HepG2 (cell line): Measurements from ENCODE around the gene EPC1. TPM values are rescaled to one million over a fixed set of nuclear protein-coding genes. Genes with fewer than 3 reads are reported as not detected.

ENCODE experiments used
- ATAC-seq: fragments of 200-7000 bp; cut with Tn5 transposase; 3 replicates; pipeline ENCODE4 v1.9.1; 2020; ENCODE audit warnings: mild to moderate bottlenecking, moderate library complexity
- BruUV-seq: library from RNA; stranded (reverse); fragments of 400-500 nt; replicated peaks from 2 replicates; lab custom pipeline; 2021; lab: Mats Ljungman, UMichigan
- CTCF ChIA-PET: fragments of 300-600 bp; formaldehyde crosslinking; extraction: SDS; loops from one replicate; lab custom pipeline; 2021; ENCODE audit warnings: low total read pairs, inconsistent platforms, low intra/inter-chr PET ratio; lab: Yijun Ruan, JAX
- POLR2A ChIA-PET: fragments of 350-600 bp; sonication (Branson Sonifier 250); formaldehyde crosslinking; loops from one replicate; lab custom pipeline; 2020; ENCODE audit warnings: antibody characterized with exemption, inconsistent platforms; lab: Yijun Ruan, JAX
- DNase-seq: peaks from one replicate; pipeline ENCODE4 v3.0.0-alpha.2; 2015; ENCODE audit warnings: low spot score
- FAIRE-seq: peaks from 3 replicates; lab custom pipeline; 2011; peaks lifted over from hg19 to GRCh38; lab: Jason Lieb, UNC
- H2AFZ ChIP-seq: one replicate; pipeline ENCODE4 v1.6.1; 2011; ENCODE audit warnings: low read length, inconsistent platforms
- H3K27ac ChIP-seq: fragments of 300-600 bp; 3 replicates; pipeline ENCODE4 v1.8.0; 2011; ENCODE audit warnings: mixed run types, mild to moderate bottlenecking, mixed read lengths, low read length, inconsistent platforms; ENCODE audit not compliant: insufficient read depth; ENCODE audit errors: extremely low read length
- H3K27me3 ChIP-seq, 2 experiments: fragments of 200-600 bp in 1 of 2; 2 replicates in 1 of 2; 3 replicates in 1 of 2; pipeline versions ENCODE4 v1.6.0 to v1.8.0; 2011; ENCODE audit warnings: low read length in 2 of 2, mild to moderate bottlenecking in 2 of 2, moderate library complexity in 2 of 2, inconsistent platforms in 1 of 2; ENCODE audit not compliant: insufficient read depth in 2 of 2, control insufficient read depth in 1 of 2
- H3K36me3 ChIP-seq, 2 experiments: fragments of 200-600 bp in 1 of 2; replicated peaks in 1 of 2; 2 replicates in 1 of 2; 3 replicates in 1 of 2; pipeline versions ENCODE4 v1.5.1 to v1.8.0; 2011; ENCODE audit warnings: low read length in 2 of 2, inconsistent platforms in 1 of 2; ENCODE audit not compliant: insufficient read depth in 2 of 2, control insufficient read depth in 1 of 2
- H3K4me1 ChIP-seq: 2 replicates; pipeline ENCODE4 v1.5.1; 2012; ENCODE audit warnings: low read length, inconsistent platforms; ENCODE audit not compliant: insufficient read depth
- H3K4me2 ChIP-seq: 2 replicates; pipeline ENCODE4 v1.6.0; 2011; ENCODE audit warnings: low read depth, low read length, inconsistent platforms
- H3K4me3 ChIP-seq, 3 experiments: fragments of 200-600 bp in 1 of 3; sonication (generic), shearing (Covaris generic) in 1 of 3; replicated peaks in 1 of 3; 2 replicates each; pipeline ENCODE4 v1.5.1; 2011 to 2016; ENCODE audit warnings: low read length in 3 of 3, inconsistent platforms in 2 of 3, low read depth in 2 of 3, mild to moderate bottlenecking in 2 of 3, control low read depth in 1 of 3, mixed read lengths in 1 of 3; ENCODE audit not compliant: insufficient read depth in 1 of 3
- H3K79me2 ChIP-seq: one replicate; pipeline ENCODE4 v1.6.1; 2011; ENCODE audit warnings: low read length, inconsistent platforms; ENCODE audit not compliant: insufficient read depth
- H3K9ac ChIP-seq: 2 replicates; pipeline ENCODE4 v1.6.0; 2011; ENCODE audit warnings: mild to moderate bottlenecking, low read depth, low read length, inconsistent platforms; ENCODE audit not compliant: insufficient read depth
- H3K9me3 ChIP-seq: 2 replicates; pipeline ENCODE4 v1.5.1; 2012; ENCODE audit warnings: mild to moderate bottlenecking, low read length
- H4K20me1 ChIP-seq: 2 replicates; pipeline ENCODE4 v1.6.0; 2011; ENCODE audit warnings: inconsistent platforms, mild to moderate bottlenecking, low read length, moderate library complexity; ENCODE audit not compliant: insufficient read depth
- FIP1L1 ChIP-seq: fragments of 200-400 bp; formaldehyde crosslinking; IDR thresholded peaks from 2 replicates; pipeline ENCODE4 v1.6.1; 2018; ENCODE audit warnings: low read depth, mild to moderate bottlenecking, low read length, moderate library complexity, borderline replicate concordance; ENCODE audit not compliant: insufficient read depth
- HMG20A ChIP-seq: IDR thresholded peaks from 2 replicates; pipeline ENCODE4 v1.6.1; 2016; ENCODE audit warnings: borderline replicate concordance
- KLF6 ChIP-seq: IDR thresholded peaks from 2 replicates; pipeline ENCODE4 v1.8.0; 2016; ENCODE audit warnings: missing biosample characterization, missing genetic modification reagents
- MAFK ChIP-seq, 2 experiments: IDR thresholded peaks in 1 of 2; conservative IDR thresholded peaks in 1 of 2; 2 replicates each; pipeline ENCODE4 v1.6.1; 2011; ENCODE audit warnings: improper control_type of control experiment in 2 of 2, low read length in 2 of 2
- SUZ12 ChIP-seq: fragments of 150-350 bp; IDR thresholded peaks from 2 replicates; pipeline ENCODE4 v1.6.1; 2014; ENCODE audit warnings: low read depth, low read length
- TARDBP ChIP-seq: sonication (generic); formaldehyde crosslinking; IDR thresholded peaks from 2 replicates; pipeline ENCODE4 v1.8.0; 2022; ENCODE audit warnings: mild to moderate bottlenecking, missing genetic modification reagents
- ZNF672 ChIP-seq: sonication (generic); formaldehyde crosslinking; IDR thresholded peaks from 2 replicates; pipeline ENCODE4 v1.8.1; 2022; ENCODE audit warnings: missing genetic modification reagents
- WGBS: methylation state at CpG from one replicate; pipeline ENCODE4 v1.1.6; 2017; ENCODE audit warnings: low lambda C conversion rate; 5-methylcytosine and 5-hydroxymethylcytosine counted together
- in situ Hi-C: cut with HindIII; loops from 2 replicates; pipeline ENCODE4 v1.10.0; 2017; ENCODE audit warnings: low pct_unique_long_range_greater_than_20kb; ENCODE audit not compliant: extremely low pct_ligation_motif_present
- intact Hi-C: fragments of 100-400 bp; cut with micrococcal nuclease; formaldehyde crosslinking; loops from one replicate; pipeline ENCODE4 v1.10.0; 2022; ENCODE audit not compliant: unreplicated experiment
- polyA plus RNA-seq, 8 experiments: library from polyadenylated mRNA; depleted of rRNA in 3 of 8; stranded (reverse) in 7 of 8; unstranded in 1 of 8; fragments of >200 nt; fragmentation: Illumina TruSeq in 4 of 8; extraction: Trizol in 4 of 8; gene quantifications; 2 replicates each; pipeline versions ENCODE4 v1.2.1 to v1.2.3, GENCODE V29; 2011 to 2016; ENCODE audit warnings: low read depth in 4 of 8, missing spikeins in 1 of 8, mixed read lengths in 1 of 8; ENCODE audit not compliant: insufficient read depth in 1 of 8
- total RNA-seq, 5 experiments: library from RNA; depleted of rRNA; stranded (reverse); fragments of >200 nt; fragmentation: Illumina TruSeq; extraction: Trizol; gene quantifications; 2 replicates each; pipeline ENCODE4 v1.2.3, GENCODE V29; 2016; ENCODE audit warnings: low read depth in 1 of 5
- TF ChIP-seq, protein P1 (sequence below): sonication (generic); formaldehyde crosslinking; IDR thresholded peaks from 2 replicates; pipeline ENCODE4 v1.5.0; 2020; ENCODE audit warnings: missing genetic modification reagents
- TF ChIP-seq, protein P2 (sequence below): sonication (generic); formaldehyde crosslinking; IDR thresholded peaks from 2 replicates; pipeline ENCODE4 v1.4.0; 2020; ENCODE audit warnings: mild to moderate bottlenecking, missing genetic modification reagents

The EPC1 gene
- total and polyA plus RNA-seq, 2 of the 13 experiments (the other 11 are each of a cell fraction or from before 2014, with no cell fraction given): 28.7 to 44.2 TPM

DNA sequence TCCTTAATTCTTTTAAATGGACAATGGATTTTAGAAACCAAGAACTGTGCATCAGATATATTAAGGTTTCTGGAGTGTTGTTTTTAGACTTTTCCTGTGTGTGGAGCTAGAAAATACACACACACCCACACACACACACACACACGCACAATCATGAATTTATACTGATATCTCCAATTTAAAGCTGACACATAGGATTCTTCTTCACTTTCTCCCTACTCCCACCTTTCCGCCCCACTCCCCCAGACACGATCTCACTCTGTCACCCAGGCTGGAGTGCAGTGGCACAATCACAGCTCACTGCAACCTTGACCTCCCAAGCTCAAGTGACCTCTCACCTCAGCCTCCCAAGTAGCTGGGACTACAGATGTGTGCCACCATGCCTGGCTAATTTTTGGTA is 100.3 kb downstream of the EPC1 start:
- Histone ChIP-seq H3K4me3 (no peak overlapping the region), H3K36me3 (no peaks in the 10 kb centered on the region), H3K4me2 (no peak overlapping the region), H3K27ac (no peak overlapping the region), H2AFZ (no peak overlapping the region), H3K4me1 (no peaks in the 10 kb centered on the region), H3K9ac (no peak overlapping the region), H3K9me3 (no peaks in the 10 kb centered on the region), H3K79me2 (no peaks in the 10 kb centered on the region), H4K20me1 (no peaks in the 10 kb centered on the region), H3K27me3 (0 out of 5 replicates have a peak, but pooled peaks cover 0 to 4% of the 10 kb centered on the region in 2 experiments)
- FAIRE-seq (no peak), DNase-seq (no peak), ATAC-seq (no peak)
- intact Hi-C loops (no loop called here), in situ Hi-C loops (no loop called here)
- CTCF ChIA-PET: no interaction called here
- BruUV-seq: no TSS peak
- WGBS: 67% methylated on average over 3 of the region's 3 CpGs
- 0 out of 4 replicates have a peak, but pooled peaks of 1 of the 2 experiments have one; percentile 13 for TF ChIP-seq MAFK (conservative IDR thresholded peaks at IDR 0.05 in 1 of 2, IDR thresholded peaks at IDR 0.05 in 1 of 2; ENCODE audit: low read length in 2 of 2)
- no peak for TF ChIP-seq TARDBP (CRISPR knock-in tag)
- POLR2A ChIA-PET: no interaction called here

DNA sequence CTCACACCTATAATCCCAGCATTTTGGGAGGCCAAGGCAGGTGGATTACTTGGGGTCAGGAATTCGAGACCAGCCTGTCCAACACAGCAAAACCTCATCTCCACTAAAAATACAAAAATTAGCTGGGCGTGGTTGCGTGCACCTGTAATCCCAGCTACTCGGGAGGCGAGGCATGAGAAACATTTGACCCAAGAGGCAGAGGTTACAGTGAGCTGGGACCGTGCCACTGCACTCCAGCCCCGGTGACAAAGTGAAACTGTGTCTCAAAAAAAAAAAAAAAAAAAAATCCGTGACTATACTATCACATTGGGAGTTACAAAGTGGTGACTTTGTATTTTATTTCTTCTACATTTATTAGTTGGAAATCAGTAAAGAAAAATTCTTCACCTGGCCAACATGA is 101.2 kb downstream of the EPC1 start:
- Histone ChIP-seq H2AFZ (no peak overlapping the region), H3K9ac (no peak overlapping the region), H3K27me3 (0 out of 5 replicates have a peak, but pooled peaks cover 0 to 4% of the 10 kb centered on the region in 2 experiments), H3K79me2 (no peaks in the 10 kb centered on the region), H3K4me2 (peak overlapping the region; percentile 45; the same call in 1 of the 2 replicates), H3K4me3 (no peak overlapping the region), H3K4me1 (no peaks in the 10 kb centered on the region), H3K9me3 (no peaks in the 10 kb centered on the region)
- no TSS peak for BruUV-seq
- intact Hi-C loops: no loop called here
- ChIA-PET POLR2A (no interaction called here), CTCF (no interaction called here)
- ATAC-seq (no peak), DNase-seq (no peak), FAIRE-seq (no peak)
- in situ Hi-C loops: no loop called here
- TF ChIP-seq, protein P1, sequence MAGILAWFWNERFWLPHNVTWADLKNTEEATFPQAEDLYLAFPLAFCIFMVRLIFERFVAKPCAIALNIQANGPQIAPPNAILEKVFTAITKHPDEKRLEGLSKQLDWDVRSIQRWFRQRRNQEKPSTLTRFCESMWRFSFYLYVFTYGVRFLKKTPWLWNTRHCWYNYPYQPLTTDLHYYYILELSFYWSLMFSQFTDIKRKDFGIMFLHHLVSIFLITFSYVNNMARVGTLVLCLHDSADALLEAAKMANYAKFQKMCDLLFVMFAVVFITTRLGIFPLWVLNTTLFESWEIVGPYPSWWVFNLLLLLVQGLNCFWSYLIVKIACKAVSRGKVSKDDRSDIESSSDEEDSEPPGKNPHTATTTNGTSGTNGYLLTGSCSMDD: no peak
- TF ChIP-seq ZNF672: no peak
- no peak for TF ChIP-seq HMG20A
- TF ChIP-seq FIP1L1: no peak
- no peak for TF ChIP-seq SUZ12
- TF ChIP-seq, protein P2, sequence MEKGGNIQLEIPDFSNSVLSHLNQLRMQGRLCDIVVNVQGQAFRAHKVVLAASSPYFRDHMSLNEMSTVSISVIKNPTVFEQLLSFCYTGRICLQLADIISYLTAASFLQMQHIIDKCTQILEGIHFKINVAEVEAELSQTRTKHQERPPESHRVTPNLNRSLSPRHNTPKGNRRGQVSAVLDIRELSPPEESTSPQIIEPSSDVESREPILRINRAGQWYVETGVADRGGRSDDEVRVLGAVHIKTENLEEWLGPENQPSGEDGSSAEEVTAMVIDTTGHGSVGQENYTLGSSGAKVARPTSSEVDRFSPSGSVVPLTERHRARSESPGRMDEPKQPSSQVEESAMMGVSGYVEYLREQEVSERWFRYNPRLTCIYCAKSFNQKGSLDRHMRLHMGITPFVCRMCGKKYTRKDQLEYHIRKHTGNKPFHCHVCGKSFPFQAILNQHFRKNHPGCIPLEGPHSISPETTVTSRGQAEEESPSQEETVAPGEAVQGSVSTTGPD (CRISPR knock-in tag): no peak
- TF ChIP-seq KLF6 (CRISPR knock-in tag): no peak
- TF ChIP-seq, all 625 proteins: peak for 0
- H3K27ac ChIP-seq: no peak overlapping the region
- WGBS: 16% methylated on average over 7 of the region's 8 CpGs
- no peaks in the 10 kb centered on the region for H4K20me1 ChIP-seq
- no peaks in the 10 kb centered on the region for H3K36me3 ChIP-seq
